RWPE2 (cell line): ENCODE data around the gene DIRAS2.

Experiments used
- ATAC-seq: fragments of 200-7000 bp; cut with Tn5 transposase; 3 replicates; pipeline ENCODE4 v1.9.1; 2021; ENCODE audit warnings: low read depth
- DNase-seq: peaks from one replicate; pipeline ENCODE4 v3.0.0-alpha.2; 2020; ENCODE audit warnings: low spot score
- H3K27ac ChIP-seq: fragments of 450-650 bp; 2 replicates; pipeline ENCODE4 v1.5.1; 2017; ENCODE audit warnings: mild to moderate bottlenecking; ENCODE audit not compliant: poor library complexity, severe bottlenecking
- H3K27me3 ChIP-seq: fragments of 250-450 bp; sonication (Bioruptor Pico); 2 replicates; pipeline ENCODE4 v1.5.1; 2021; ENCODE audit warnings: mild to moderate bottlenecking, moderate library complexity; ENCODE audit not compliant: insufficient read depth, poor library complexity, severe bottlenecking
- H3K36me3 ChIP-seq: fragments of 250-450 bp; sonication (Bioruptor Pico); 2 replicates; pipeline ENCODE4 v1.5.1; 2020; ENCODE audit warnings: low read depth, mild to moderate bottlenecking, moderate library complexity
- H3K4me1 ChIP-seq: fragments of 250-450 bp; sonication (Bioruptor Pico); 2 replicates; pipeline ENCODE4 v1.5.1; 2021; ENCODE audit warnings: mild to moderate bottlenecking, moderate library complexity; ENCODE audit not compliant: insufficient read depth, poor library complexity, severe bottlenecking
- H3K4me3 ChIP-seq: fragments of 250-450 bp; sonication (Bioruptor Pico); 2 replicates; pipeline ENCODE4 v1.5.1; 2021; ENCODE audit warnings: mild to moderate bottlenecking, moderate library complexity; ENCODE audit not compliant: severe bottlenecking
- H3K9me3 ChIP-seq: fragments of 250-450 bp; sonication (Bioruptor Pico); 2 replicates; pipeline ENCODE4 v1.5.1; 2021; ENCODE audit warnings: mild to moderate bottlenecking, moderate library complexity; ENCODE audit not compliant: severe bottlenecking
- CTCF ChIP-seq: fragments of 450-650 bp; IDR thresholded peaks from one replicate; pipeline ENCODE4 v1.5.1; 2017; ENCODE audit warnings: mild to moderate bottlenecking, moderate library complexity; ENCODE audit not compliant: poor library complexity, severe bottlenecking

The DIRAS2 gene

DNA sequence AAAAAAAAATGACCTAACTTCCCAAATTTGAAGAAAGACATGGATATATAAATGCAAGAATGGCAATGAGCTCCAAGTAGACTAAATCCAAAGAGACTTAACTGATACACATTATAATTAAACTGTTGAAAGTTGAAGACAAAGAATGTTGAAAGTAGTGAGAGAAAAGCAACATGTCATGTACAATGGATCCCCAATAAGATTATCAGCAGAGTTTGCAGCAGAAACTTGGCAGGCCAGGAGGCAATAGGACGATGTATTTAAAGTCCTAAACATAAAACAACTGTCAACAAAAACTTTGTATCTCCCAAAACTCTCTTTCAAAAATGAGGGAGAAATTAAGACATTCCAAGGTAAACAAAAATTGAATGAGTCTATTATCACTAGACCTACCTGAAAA, 8.6 kb upstream of the DIRAS2 start:
- Histone ChIP-seq H3K9me3 (peaks cover 2% of the 10 kb centered on the region), H3K27ac (no peak overlapping the region), H3K4me3 (no peak overlapping the region), H3K27me3 (peaks cover 11% of the 10 kb centered on the region), H3K4me1 (no peaks in the 10 kb centered on the region), H3K36me3 (no peaks in the 10 kb centered on the region)
- DNase-seq (no peak), ATAC-seq (no peak)
- TF ChIP-seq CTCF: no peak

DNA sequence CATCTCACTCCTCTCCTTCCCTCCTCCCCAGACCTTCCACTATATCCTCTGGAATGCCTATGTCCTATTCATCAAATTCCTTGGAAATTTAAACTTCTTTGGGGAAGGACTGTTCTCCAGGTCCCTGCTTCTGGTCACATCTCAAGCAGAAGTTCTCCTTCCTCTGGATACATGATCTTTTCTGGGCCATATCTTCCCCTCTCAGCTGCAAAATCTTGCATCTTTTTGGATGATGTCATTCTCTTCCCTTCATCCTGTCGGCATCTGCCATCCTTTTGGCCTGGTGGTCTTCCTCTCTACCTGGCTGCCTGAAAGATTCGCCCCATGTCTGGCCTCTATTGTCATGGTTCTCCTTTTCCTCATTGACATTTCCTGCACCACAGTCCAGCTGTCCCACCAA, 5.2 kb upstream of the DIRAS2 start:
- no peak for ATAC-seq
- Histone ChIP-seq H3K36me3 (no peaks in the 10 kb centered on the region), H3K27me3 (peaks cover 38% of the 10 kb centered on the region), H3K27ac (no peak overlapping the region), H3K9me3 (peaks cover 2% of the 10 kb centered on the region), H3K4me3 (no peak overlapping the region), H3K4me1 (no peaks in the 10 kb centered on the region)
- no peak for DNase-seq
- TF ChIP-seq CTCF: no peak

DNA sequence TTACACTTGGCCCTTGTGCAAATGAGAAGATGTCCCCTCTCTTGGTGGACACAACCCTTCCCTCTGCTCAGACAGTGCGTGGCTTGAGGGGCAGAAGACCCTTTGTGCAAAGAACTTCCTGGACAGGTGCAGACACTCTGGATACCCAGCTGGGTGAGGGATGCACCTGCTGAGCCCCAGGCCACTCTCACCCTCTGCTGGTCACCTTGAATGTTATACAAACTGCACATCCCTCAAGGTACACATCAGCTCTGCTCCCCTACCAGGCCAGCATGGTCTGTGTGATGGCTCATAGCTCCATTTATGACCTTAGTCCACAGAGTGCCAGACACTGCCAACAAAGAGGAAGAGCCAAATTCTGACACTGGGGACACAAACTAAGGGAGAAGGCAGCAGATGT, 3.1 kb upstream of the DIRAS2 start:
- ATAC-seq (no peak), DNase-seq (no peak)
- Histone ChIP-seq H3K27me3 (peaks cover 59% of the 10 kb centered on the region), H3K9me3 (peaks cover under 1% of the 10 kb centered on the region), H3K36me3 (no peaks in the 10 kb centered on the region), H3K4me1 (no peaks in the 10 kb centered on the region), H3K4me3 (no peak overlapping the region), H3K27ac (no peak overlapping the region)
- TF ChIP-seq CTCF: no peak

- no peak for TF ChIP-seq CTCF
These were observed 638 bp downstream of the DIRAS2 start for GRCh38 chr9:90641884-90642487.

GRCh38 chr9:90641086-90641485, 1.5 kb downstream of the DIRAS2 start:
- DNase-seq (no peak), ATAC-seq (no peak)
- H3K27me3 ChIP-seq: peaks cover 52% of the 10 kb centered on the region
- H3K4me1 ChIP-seq: no peaks in the 10 kb centered on the region
- no peaks in the 10 kb centered on the region for H3K9me3 ChIP-seq
- no peak overlapping the region for H3K27ac ChIP-seq
- no peak for TF ChIP-seq CTCF
- H3K4me3 ChIP-seq: no peak overlapping the region
- H3K36me3 ChIP-seq: no peaks in the 10 kb centered on the region

More at GRCh38 chr9:90641884-90642487, 638 bp downstream of the DIRAS2 start:
- H3K27me3 ChIP-seq: peaks cover 52% of the 10 kb centered on the region
- H3K9me3 ChIP-seq: no peaks in the 10 kb centered on the region
- DNase-seq (no peak), ATAC-seq (no peak)
- no peaks in the 10 kb centered on the region for H3K36me3 ChIP-seq
- H3K4me1 ChIP-seq: no peaks in the 10 kb centered on the region
- no peak overlapping the region for H3K27ac ChIP-seq
- no peak overlapping the region for H3K4me3 ChIP-seq
